ES-I3 (cell line): ENCODE results near the gene KRT39.
"Not testable (repeated sequence)": the region's sequence is repeated elsewhere in the genome, so short reads cannot be mapped to it uniquely, and the experiment has no call there.

ENCODE experiments used
- H3K36me3 ChIP-seq: 2 replicates; pipeline ENCODE4 v1.6.1; 2013; ENCODE audit warnings: mild to moderate bottlenecking, low read length, control low read depth, moderate library complexity; ENCODE audit not compliant: insufficient read depth
- H3K4me1 ChIP-seq: 2 replicates; pipeline ENCODE4 v1.6.1; 2013; ENCODE audit warnings: mild to moderate bottlenecking, control low read depth, low read length; ENCODE audit not compliant: insufficient read depth
- H3K9ac ChIP-seq: 2 replicates; pipeline ENCODE4 v1.6.1; 2013; ENCODE audit warnings: low read depth, mild to moderate bottlenecking, low read length, moderate library complexity
- H3K9me3 ChIP-seq: 2 replicates; pipeline ENCODE4 v1.6.1; 2013; ENCODE audit warnings: mild to moderate bottlenecking, low read length, moderate library complexity; ENCODE audit not compliant: control insufficient read depth, insufficient read depth

KRT39 gene

DNA sequence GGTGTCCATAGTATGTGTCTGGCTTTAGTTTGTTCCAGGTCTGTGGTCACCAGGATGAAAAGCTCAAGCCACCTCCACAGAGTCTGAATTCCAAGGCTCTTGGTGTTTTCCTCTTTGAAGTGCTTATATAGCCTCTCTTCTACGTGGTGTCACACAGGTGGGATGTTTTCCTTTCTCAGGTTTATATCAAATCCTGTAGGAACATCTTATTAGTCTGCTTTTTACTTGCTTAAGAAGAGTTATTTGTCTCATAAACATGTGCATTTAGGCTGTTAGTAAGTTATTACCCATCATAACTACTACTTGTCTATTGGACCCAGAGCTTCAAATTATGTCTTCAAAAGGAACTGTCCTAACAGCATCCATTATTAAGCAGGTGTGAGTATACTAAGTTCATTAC lies at the start of gene KRT39:
TSS of gene KRT39 (minus strand) at position 101 of the 400 bp plus-strand sequence. CDS start at position 9, 92 bp downstream.
- Histone ChIP-seq H3K9ac (no peak within 1 kb of the TSS), H3K4me1 (no peaks in the 10 kb centered on the region), H3K36me3 (no peaks in the 10 kb centered on the region), H3K9me3 (no peaks in the 10 kb centered on the region; the same call in 1 of the 2 replicates)

DNA sequence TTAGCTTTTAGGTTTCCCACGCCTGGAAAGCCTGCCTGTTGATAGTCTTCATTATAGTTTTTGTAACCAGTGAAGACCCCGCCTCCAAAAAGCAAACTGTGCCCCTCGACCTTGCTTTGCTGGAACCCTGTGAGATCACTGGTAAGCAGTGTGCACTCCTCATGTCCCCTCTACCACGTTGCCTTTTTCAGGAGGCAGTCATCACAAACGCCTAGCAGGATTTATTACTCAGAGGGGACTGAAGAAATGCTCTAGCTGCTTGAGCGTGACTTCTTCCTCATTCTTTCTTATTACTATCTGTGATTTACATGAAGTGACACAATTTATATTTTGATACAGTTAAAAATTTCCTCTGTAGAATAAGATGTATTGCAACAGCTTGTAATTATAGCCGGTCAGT lies 48.7 kb upstream of the KRT39 start:
- Histone ChIP-seq H3K36me3 (no peaks in the 10 kb centered on the region), H3K9me3 (no peaks in the 10 kb centered on the region), H3K4me1 (no peaks in the 10 kb centered on the region), H3K9ac (no peak overlapping the region)

DNA sequence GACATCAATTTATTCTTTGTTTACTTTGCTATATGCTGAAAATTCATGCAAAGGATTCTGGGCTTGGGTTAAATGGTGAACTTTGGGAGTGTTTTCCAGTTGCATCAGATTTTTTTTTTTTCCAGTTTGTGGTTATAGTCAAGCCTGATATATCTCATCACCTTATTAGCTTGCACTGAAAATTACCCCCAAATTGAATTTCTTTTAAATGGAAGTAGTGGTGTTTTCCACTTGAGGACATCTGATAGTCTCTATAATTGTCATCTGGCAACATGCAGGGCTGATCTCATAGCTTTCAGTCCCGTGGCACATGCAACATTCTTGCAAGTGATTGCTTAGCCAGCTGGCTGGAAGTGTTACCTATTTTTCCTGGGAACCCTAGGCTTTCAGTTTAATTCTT lies 46.9 kb upstream of the KRT39 start:
- H3K4me1 ChIP-seq = peaks cover 14% of the 10 kb centered on the region
- H3K9me3 ChIP-seq = no peaks in the 10 kb centered on the region
- H3K36me3 ChIP-seq = no peaks in the 10 kb centered on the region
- no peak overlapping the region for H3K9ac ChIP-seq

DNA sequence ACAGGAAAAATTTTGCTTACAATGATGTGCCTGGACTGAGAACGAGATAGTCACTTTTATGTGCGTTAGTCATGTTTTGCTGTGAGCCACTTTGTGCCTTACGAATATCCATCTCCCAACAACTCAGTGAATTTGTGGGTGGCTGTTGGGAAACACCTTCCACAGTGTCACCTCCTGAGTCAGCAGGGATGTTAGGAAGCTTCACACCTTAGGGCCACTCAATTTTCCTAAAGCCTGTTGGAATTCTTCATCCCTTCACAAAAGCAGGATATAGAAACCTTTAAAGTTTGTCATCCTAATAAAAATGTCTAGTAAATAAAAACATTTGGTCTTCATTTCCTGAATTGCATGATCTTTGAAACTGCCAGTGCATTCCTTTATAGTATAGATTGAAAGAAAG lies 46.4 kb upstream of the KRT39 start:
- no peaks in the 10 kb centered on the region for H3K9me3 ChIP-seq
- no peak overlapping the region for H3K9ac ChIP-seq
- peaks cover 14% of the 10 kb centered on the region for H3K4me1 ChIP-seq
- no peaks in the 10 kb centered on the region for H3K36me3 ChIP-seq

DNA sequence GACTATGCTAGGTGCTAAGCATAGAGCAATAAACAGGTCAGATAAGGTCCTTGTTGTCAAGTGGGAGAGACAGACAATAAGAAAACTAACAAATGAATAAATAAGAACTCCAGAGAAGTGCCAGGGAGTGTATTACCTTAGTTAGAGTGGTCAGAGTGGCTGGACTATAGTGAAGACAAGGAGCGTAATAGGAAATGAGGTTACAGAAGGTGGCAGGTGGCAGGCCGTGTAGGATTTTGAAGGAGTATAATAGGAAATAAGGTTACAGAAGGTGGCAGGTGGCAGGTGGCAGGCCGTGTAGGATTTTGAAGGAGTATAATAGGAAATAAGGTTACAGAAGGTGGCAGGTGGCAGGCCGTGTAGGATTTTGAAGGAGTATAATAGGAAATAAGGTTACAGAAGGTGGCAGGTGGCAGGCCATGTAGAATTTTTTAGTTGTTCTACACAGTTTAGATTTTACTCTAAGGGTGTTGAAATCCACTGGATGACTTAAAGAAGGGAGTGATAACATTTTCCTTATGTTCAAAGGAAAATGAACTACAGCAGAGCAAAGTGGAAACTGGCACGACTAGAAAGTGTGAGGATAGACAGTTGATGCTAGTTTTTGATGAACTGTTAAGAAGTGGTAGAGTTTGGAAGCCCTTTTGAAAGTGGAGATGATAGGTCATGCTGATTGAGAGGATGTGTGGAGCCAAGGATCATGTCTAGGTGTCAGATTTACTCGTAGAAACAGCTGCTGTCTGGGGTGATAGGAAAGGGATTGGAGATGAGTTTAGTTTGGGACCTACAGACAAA lies 45.8 kb upstream of the KRT39 start:
- H3K9ac ChIP-seq = no peak overlapping the region
- H3K36me3 ChIP-seq = no peaks in the 10 kb centered on the region
- H3K9me3 ChIP-seq = no peaks in the 10 kb centered on the region
- peaks cover 14% of the 10 kb centered on the region for H3K4me1 ChIP-seq

DNA sequence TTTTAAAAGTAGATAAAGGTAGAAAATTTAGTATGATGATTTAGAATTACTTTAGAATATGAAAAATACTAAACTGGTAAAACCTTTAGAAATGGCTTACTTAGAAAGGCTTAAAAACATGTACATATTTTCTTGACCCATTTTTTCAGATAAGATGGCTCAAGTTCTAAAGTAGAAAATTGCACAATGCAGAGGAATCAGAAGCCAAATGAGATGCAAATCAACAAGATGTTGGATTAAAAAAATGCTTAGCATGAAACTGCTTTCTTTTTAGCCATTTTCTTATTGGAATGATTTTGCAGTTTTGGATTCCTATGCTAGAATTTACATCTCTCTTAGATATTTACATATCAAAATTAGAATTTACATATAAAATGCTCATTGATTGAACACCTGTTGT lies 43.7 kb upstream of the KRT39 start:
- Histone ChIP-seq H3K9ac (no peak overlapping the region), H3K9me3 (no peaks in the 10 kb centered on the region), H3K4me1 (peaks cover 14% of the 10 kb centered on the region), H3K36me3 (no peaks in the 10 kb centered on the region)

DNA sequence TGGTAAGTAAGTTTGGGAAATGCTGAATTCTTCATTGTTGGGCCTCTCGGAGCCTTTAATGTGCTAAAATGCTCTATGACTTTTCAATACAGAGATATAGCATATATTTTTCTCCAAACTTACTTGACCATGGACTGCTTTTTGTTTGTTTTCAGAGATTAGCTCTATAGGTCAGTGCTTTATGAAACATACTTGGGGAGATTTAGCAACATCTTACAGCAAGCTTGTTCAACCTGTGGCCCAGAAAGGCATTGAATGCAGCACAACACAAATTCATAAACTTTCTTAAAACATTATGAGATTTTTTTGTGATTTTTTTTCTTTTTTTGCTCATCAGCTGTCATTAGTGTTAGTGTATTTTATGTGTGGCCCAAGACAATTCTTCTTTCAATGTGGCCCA lies 43.2 kb upstream of the KRT39 start:
- no peaks in the 10 kb centered on the region for H3K9me3 ChIP-seq
- H3K4me1 ChIP-seq = peaks cover 14% of the 10 kb centered on the region
- no peaks in the 10 kb centered on the region for H3K36me3 ChIP-seq
- H3K9ac ChIP-seq = no peak overlapping the region

DNA sequence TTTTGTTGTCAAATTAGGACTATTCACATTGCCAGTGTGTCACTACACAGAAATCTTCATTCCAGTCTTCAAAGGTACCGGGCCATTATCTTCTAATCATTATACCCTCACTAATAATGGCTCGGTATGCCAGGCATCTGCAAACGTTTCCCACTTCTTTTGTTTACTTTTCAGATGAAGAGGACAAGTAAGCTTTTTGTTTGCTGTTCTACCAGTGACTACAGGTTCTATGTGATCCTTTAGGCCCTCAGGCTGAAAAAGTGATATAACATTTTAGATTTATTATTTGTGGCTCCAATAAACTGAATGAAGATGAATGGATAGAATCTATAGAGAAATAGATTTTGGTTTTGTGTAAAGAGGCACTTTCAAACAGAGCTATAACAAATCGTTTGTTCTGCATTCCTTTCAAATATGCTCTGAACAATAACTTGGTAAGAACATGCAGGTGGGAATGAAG lies 42.6 kb upstream of the KRT39 start:
- H3K36me3 ChIP-seq = no peaks in the 10 kb centered on the region; the same call in 1 of the 2 replicates
- no peaks in the 10 kb centered on the region for H3K9me3 ChIP-seq
- no peak overlapping the region for H3K9ac ChIP-seq
- H3K4me1 ChIP-seq = peaks cover 14% of the 10 kb centered on the region

DNA sequence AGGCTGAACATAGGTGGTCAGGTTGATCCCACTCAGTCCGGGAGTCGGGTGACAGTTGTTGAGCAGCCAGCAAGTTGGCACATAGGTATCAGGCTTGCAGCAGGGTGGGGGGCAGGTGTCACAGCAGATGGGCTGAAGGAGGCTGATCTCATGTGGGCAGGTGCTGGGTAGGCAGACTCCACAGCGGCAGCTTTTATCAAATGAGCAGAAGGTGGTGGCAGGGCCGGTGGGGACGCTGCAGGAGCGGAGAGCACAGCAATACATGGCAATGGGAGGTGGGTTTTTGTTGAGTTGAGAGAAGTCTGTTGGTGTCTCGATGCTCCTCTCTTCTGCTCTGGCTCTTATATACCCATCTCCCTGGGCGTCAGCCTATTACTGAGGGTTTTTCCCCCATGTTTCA lies 42.1 kb upstream of the KRT39 start, which contains the start of gene KRTAP3-1:
TSS of gene KRTAP3-1 (minus strand) at position 318 of the 400 bp plus-strand sequence. CDS start at position 264, 54 bp downstream.
- H3K4me1 ChIP-seq = peaks cover 14% of the 10 kb centered on the region
- H3K36me3 ChIP-seq = no peaks in the 10 kb centered on the region; the same call in 1 of the 2 replicates
- H3K9ac ChIP-seq = no peak within 1 kb of the TSS

DNA sequence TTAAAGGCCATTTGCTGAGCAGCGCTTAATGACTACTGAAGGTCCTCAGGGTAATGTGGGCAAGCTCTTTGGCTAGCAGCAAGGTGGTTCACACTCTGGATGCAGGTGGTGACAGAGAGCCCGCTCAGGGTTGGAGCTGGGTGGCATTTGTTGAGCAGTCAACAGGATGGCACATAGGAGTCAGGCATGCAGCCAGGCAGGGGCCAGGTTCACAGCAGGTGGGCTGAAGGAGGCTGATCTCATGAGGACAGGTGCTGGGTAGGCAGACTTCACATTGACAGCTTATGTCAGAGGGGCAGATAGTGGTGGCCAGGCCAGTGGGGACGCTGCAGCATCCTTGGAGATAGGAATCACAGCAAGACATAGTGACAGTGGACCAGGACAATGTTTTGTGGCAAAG lies 37.6 kb upstream of the KRT39 start:
- Histone ChIP-seq H3K4me1 (peaks cover 8% of the 10 kb centered on the region), H3K9ac (no peak overlapping the region), H3K9me3 (no peaks in the 10 kb centered on the region), H3K36me3 (no peaks in the 10 kb centered on the region; the same call in 1 of the 2 replicates)

More for the DNA sequence above, 42.1 kb upstream of the KRT39 start, which contains the start of gene KRTAP3-1:
- H3K9me3 ChIP-seq = no peaks in the 10 kb centered on the region

DNA sequence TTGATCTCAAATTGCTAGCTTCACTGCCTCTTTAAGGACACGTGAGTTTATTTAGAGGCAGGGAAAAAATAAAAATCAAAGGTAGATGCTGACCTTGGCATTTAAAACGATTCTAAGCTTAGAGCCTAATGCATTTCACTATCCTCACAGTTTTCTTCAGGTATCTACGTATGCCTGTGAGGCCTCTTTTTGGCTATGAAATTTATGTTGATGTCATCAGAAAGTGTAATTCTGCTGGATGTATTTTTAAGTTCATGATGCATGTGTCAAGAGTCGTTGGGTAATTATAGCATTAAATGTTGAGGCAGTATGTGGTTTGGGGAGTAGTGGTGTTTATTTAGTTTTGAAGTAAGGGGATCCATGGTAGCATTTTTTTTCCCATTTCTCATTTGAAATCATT lies 37.2 kb upstream of the KRT39 start:
- Histone ChIP-seq H3K4me1 (peaks cover 3% of the 10 kb centered on the region; the same call in 1 of the 2 replicates), H3K9me3 (no peaks in the 10 kb centered on the region), H3K9ac (no peak overlapping the region), H3K36me3 (no peaks in the 10 kb centered on the region; the same call in 1 of the 2 replicates)

DNA sequence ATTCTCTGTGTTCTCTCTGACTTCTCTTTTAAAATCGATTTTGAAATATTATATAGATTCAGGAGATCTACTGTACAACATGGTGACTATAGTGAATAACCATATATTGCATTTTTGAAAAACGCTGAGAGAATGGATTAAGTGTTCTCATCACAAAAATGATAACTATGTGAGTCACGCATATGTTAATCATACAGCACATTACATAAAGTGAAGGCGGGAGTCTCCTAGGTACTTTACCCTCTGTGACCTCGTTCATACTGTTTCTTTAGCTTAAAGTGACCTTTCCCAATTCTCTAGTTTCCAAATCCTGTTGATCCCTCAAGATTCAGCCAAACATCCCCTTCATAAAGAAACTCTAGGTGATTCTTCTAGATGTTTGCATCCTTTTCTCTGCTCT lies 36.1 kb upstream of the KRT39 start:
- Histone ChIP-seq H3K9ac (no peak overlapping the region), H3K36me3 (no peaks in the 10 kb centered on the region; the same call in 1 of the 2 replicates), H3K4me1 (no peaks in the 10 kb centered on the region), H3K9me3 (no peaks in the 10 kb centered on the region)

DNA sequence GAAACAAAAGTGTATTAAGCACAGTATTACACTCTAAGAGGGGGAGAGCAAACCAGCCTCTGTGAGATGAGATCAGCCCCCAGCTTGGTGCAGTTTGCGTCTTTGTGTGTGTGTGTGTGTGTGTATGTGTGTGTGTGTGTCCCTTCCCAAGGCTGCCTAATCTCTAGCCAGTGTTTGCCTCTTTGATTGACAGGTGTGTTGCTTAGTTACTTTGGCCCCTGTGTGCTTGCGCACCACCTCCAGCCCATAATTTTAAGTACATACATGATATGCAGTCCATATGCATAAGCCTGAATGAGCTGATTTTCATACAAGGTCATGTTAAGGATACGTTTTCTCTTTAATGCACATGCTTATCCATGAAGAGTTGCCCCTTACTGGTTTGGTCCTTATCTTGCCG lies 35.0 kb upstream of the KRT39 start:
- no peaks in the 10 kb centered on the region for H3K9me3 ChIP-seq
- H3K9ac ChIP-seq = no peak overlapping the region
- no peaks in the 10 kb centered on the region for H3K4me1 ChIP-seq
- no peaks in the 10 kb centered on the region; the same call in 1 of the 2 replicates for H3K36me3 ChIP-seq

DNA sequence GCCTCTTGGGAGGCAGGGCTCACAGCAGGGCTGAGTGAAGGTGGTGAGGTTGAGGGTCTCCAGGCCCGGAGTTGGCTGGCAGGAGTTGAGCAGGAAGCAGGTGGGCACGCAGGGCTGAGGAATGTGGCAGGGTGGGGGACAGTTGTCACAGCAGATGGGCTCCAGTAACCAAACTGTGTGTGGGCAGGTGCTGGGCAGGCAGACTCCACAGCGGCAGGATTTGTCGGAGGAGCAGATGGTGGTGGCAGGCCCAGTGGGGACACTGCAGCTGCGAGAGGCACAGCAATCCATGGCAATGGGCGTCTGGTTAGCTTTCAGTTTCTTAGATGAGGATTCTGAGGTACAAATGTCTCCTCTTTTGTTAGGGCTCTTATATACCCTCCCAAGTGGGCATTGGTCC lies 32.8 kb upstream of the KRT39 start, which contains the start of gene KRTAP3-2:
TSS of gene KRTAP3-2 (minus strand) at position 344 of the 400 bp plus-strand sequence. CDS start at position 291, 53 bp downstream.
- H3K36me3 ChIP-seq, H3K9me3 ChIP-seq, H3K9ac ChIP-seq, H3K4me1 ChIP-seq: not testable (repeated sequence)

DNA sequence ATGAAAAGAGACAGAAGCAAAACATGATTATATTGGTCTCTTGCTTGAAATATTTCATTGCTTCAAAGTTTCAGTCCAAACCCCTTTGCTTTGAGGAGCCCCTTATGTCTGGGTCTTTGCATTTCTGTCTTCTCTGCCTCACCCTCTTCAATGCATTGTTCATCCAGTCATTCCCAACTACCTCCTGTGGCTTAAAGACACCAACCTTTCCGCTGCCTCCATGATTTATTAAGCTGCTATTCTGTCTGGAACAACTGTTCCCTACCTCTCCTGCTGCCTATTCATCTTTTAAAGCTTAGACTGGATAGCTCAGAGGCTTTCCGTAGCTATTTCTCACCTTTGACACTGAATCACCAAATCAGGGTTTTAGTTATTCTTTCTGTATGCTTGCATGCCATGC lies 30.6 kb upstream of the KRT39 start:
- H3K9me3 ChIP-seq = no peaks in the 10 kb centered on the region
- H3K4me1 ChIP-seq = no peaks in the 10 kb centered on the region
- H3K36me3 ChIP-seq = no peaks in the 10 kb centered on the region
- H3K9ac ChIP-seq = no peak overlapping the region
